ENCODE data around the gene PERCC1.

GRCh38 chr16:1433756-1434155 lies 2.9 kb downstream of the PERCC1 start:
- no peak for TF ChIP-seq CTCF (IDR thresholded peaks at IDR 0.05)
- no peak for TF ChIP-seq POLR2A (IDR thresholded peaks at IDR 0.05)

All from vagina (tissue), 2 donors.